WTC11 (cell line): ENCODE data around the gene ZSCAN21. TPM values are rescaled to one million over a fixed set of nuclear protein-coding genes. Genes with fewer than 3 reads are reported as not detected.

Source experiments
- ATF1 ChIP-seq: sonication (generic); formaldehyde crosslinking; IDR thresholded peaks from 2 replicates; pipeline ENCODE4 v1.8.1; 2023; ENCODE audit warnings: mild to moderate bottlenecking, moderate library complexity, missing genetic modification reagents
- CBFB ChIP-seq: sonication (generic); formaldehyde crosslinking; IDR thresholded peaks from 2 replicates; pipeline ENCODE4 v1.8.1; 2022; ENCODE audit warnings: mild to moderate bottlenecking, low read depth, missing genetic modification reagents
- CREM ChIP-seq: sonication (generic); formaldehyde crosslinking; IDR thresholded peaks from 2 replicates; pipeline ENCODE4 v1.8.1; 2022; ENCODE audit warnings: mild to moderate bottlenecking, missing genetic modification reagents, moderate library complexity
- EMX1 ChIP-seq: fragments of 250-450 bp; sonication (Bioruptor Pico); IDR thresholded peaks from 2 replicates; pipeline ENCODE4 v1.8.0; 2021; ENCODE audit warnings: mild to moderate bottlenecking
- ETV6 ChIP-seq: sonication (generic); formaldehyde crosslinking; IDR thresholded peaks from 2 replicates; pipeline ENCODE4 v1.8.1; 2022; ENCODE audit warnings: mild to moderate bottlenecking, missing genetic modification reagents
- FOXP1 ChIP-seq: sonication (generic); formaldehyde crosslinking; IDR thresholded peaks from 2 replicates; pipeline ENCODE4 v1.8.0; 2022; ENCODE audit warnings: missing genetic modification reagents, mild to moderate bottlenecking, moderate library complexity, borderline replicate concordance
- GRHL2 ChIP-seq: fragments of 250-450 bp; sonication (Bioruptor Pico); IDR thresholded peaks from 2 replicates; pipeline ENCODE4 v1.8.0; 2022; ENCODE audit warnings: mild to moderate bottlenecking, moderate library complexity; ENCODE audit not compliant: insufficient replicate concordance, severe bottlenecking
- GTF2I ChIP-seq: fragments of 250-450 bp; sonication (Bioruptor Pico); conservative IDR thresholded peaks from 2 replicates; pipeline ENCODE4 v1.4.0; 2021; ENCODE audit warnings: mild to moderate bottlenecking
- MXD4 ChIP-seq: fragments of 250-450 bp; sonication (Bioruptor Pico); IDR thresholded peaks from 2 replicates; pipeline ENCODE4 v1.8.0; 2021; ENCODE audit warnings: mild to moderate bottlenecking, moderate library complexity, borderline replicate concordance
- MYBL2 ChIP-seq: sonication (generic); formaldehyde crosslinking; IDR thresholded peaks from 2 replicates; pipeline ENCODE4 v1.8.1; 2023; ENCODE audit warnings: mild to moderate bottlenecking, moderate library complexity, missing genetic modification reagents
- TEAD1 ChIP-seq: sonication (generic); formaldehyde crosslinking; IDR thresholded peaks from 2 replicates; pipeline ENCODE4 v1.8.0; 2022; ENCODE audit warnings: mild to moderate bottlenecking, missing genetic modification reagents
- TEAD4 ChIP-seq: sonication (generic); formaldehyde crosslinking; IDR thresholded peaks from 2 replicates; pipeline ENCODE4 v1.8.0; 2022; ENCODE audit warnings: mild to moderate bottlenecking, missing genetic modification reagents
- TP53 ChIP-seq: sonication (generic); formaldehyde crosslinking; IDR thresholded peaks from 2 replicates; pipeline ENCODE4 v1.8.1; 2023; ENCODE audit warnings: mild to moderate bottlenecking, missing genetic modification reagents
- ZNF121 ChIP-seq: sonication (generic); formaldehyde crosslinking; IDR thresholded peaks from 2 replicates; pipeline ENCODE4 v1.8.0; 2023; ENCODE audit warnings: missing genetic modification reagents
- ZNF317 ChIP-seq: sonication (generic); formaldehyde crosslinking; IDR thresholded peaks from 2 replicates; pipeline ENCODE4 v1.8.1; 2023; ENCODE audit warnings: low read depth, mild to moderate bottlenecking, moderate library complexity, missing genetic modification reagents, borderline replicate concordance
- ZNF396 ChIP-seq: fragments of 250-450 bp; sonication (Bioruptor Pico); IDR thresholded peaks from 2 replicates; pipeline ENCODE4 v1.8.0; 2021; ENCODE audit warnings: mild to moderate bottlenecking, moderate library complexity, borderline replicate concordance
- ZNF423 ChIP-seq: fragments of 250-450 bp; sonication (Bioruptor Pico); IDR thresholded peaks from 2 replicates; pipeline ENCODE4 v2.1.2; 2022; ENCODE audit warnings: mild to moderate bottlenecking, moderate library complexity
- total RNA-seq: library from RNA; stranded (reverse); gene quantifications from 3 replicates; pipeline ENCODE4 v1.2.3, GENCODE V29; 2021
- TF ChIP-seq, protein P1 (sequence below): fragments of 250-450 bp; sonication (Bioruptor Pico); conservative IDR thresholded peaks from 2 replicates; pipeline ENCODE4 v1.9.0; 2021; ENCODE audit warnings: mild to moderate bottlenecking
- TF ChIP-seq, protein P2 (sequence below): sonication (generic); formaldehyde crosslinking; IDR thresholded peaks from 2 replicates; pipeline ENCODE4 v1.8.1; 2023; ENCODE audit warnings: mild to moderate bottlenecking, missing genetic modification reagents
- TF ChIP-seq, protein P3 (sequence below): fragments of 250-450 bp; sonication (Bioruptor Pico); IDR thresholded peaks from 2 replicates; pipeline ENCODE4 v1.9.0; 2021; ENCODE audit warnings: mild to moderate bottlenecking
- TF ChIP-seq, protein P4 (sequence below): sonication (generic); formaldehyde crosslinking; IDR thresholded peaks from 2 replicates; pipeline ENCODE4 v1.8.1; 2022; ENCODE audit warnings: low read depth, mild to moderate bottlenecking, moderate library complexity, missing genetic modification reagents, borderline replicate concordance
- TF ChIP-seq, protein P5 (sequence below): sonication (generic); formaldehyde crosslinking; IDR thresholded peaks from 2 replicates; pipeline ENCODE4 v1.8.0; 2022; ENCODE audit warnings: mild to moderate bottlenecking, missing genetic modification reagents
- TF ChIP-seq, protein P6 (sequence below): sonication (generic); formaldehyde crosslinking; IDR thresholded peaks from 2 replicates; pipeline ENCODE4 v1.8.0; 2022; ENCODE audit warnings: mild to moderate bottlenecking, missing genetic modification reagents
- TF ChIP-seq, protein P7 (sequence below): sonication (generic); formaldehyde crosslinking; IDR thresholded peaks from 2 replicates; pipeline ENCODE4 v1.8.1; 2022; ENCODE audit warnings: mild to moderate bottlenecking, moderate library complexity, missing genetic modification reagents
- TF ChIP-seq, protein P8 (sequence below): sonication (generic); formaldehyde crosslinking; IDR thresholded peaks from 2 replicates; pipeline ENCODE4 v1.8.1; 2022; ENCODE audit warnings: mild to moderate bottlenecking, missing genetic modification reagents, moderate library complexity, borderline replicate concordance
- TF ChIP-seq, protein P9 (sequence below): sonication (generic); formaldehyde crosslinking; IDR thresholded peaks from 2 replicates; pipeline ENCODE4 v1.8.0; 2023; ENCODE audit warnings: missing genetic modification reagents

The ZSCAN21 gene
- total RNA-seq, 1 experiment from 2014 or later, result 25.5 TPM

DNA sequence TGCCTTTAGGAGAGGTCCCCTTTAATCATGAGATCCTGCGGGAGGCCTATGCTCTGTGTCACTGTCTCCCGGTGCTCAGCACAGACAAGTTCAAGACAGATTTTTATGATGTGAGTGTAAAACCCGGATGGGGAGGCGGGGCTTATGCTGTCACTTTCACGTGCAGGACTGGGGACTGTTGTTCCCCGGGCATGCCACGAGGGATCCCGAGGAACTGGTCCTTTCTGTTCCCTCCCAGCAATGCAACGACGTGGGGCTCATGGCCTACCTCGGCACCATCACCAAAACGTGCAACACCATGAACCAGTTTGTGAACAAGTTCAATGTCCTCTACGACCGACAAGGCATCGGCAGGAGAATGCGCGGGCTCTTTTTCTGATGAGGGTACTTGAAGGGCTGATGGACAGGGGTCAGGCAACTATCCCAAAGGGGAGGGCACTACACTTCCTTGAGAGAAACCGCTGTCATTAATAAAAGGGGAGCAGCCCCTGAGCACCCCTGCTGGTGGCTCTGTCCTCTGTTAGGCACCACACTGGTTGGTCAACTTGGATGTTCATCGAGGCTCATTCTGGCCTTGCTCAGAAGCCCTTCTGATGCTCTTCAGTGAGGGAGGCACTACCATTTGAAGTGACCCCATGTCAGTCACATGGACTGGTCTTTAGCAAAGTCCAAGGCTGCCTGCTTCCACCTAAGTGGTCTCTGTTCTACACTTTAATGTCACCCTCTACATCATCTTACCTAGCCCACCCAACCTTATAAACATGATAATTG is 42.0 kb downstream of the ZSCAN21 start (continued):
- TF ChIP-seq GTF2I (CRISPR knock-in tag) (no peak), TEAD1 (CRISPR knock-in tag) (no peak), ZNF396 (no peak), CREM (no peak), MYBL2 (CRISPR knock-in tag) (no peak), ATF1 (CRISPR knock-in tag) (no peak), FOXP1 (CRISPR knock-in tag) (no peak), MXD4 (CRISPR knock-in tag) (no peak), TP53 (no peak), CBFB (no peak), ZNF121 (CRISPR knock-in tag) (no peak), TEAD4 (CRISPR knock-in tag) (no peak), ZNF423 (CRISPR knock-in tag) (no peak), ETV6 (no peak), ZNF317 (CRISPR knock-in tag) (no peak), EMX1 (CRISPR knock-in tag) (peak; percentile 94), GRHL2 (CRISPR knock-in tag) (no peak)
- TF ChIP-seq, protein P1, sequence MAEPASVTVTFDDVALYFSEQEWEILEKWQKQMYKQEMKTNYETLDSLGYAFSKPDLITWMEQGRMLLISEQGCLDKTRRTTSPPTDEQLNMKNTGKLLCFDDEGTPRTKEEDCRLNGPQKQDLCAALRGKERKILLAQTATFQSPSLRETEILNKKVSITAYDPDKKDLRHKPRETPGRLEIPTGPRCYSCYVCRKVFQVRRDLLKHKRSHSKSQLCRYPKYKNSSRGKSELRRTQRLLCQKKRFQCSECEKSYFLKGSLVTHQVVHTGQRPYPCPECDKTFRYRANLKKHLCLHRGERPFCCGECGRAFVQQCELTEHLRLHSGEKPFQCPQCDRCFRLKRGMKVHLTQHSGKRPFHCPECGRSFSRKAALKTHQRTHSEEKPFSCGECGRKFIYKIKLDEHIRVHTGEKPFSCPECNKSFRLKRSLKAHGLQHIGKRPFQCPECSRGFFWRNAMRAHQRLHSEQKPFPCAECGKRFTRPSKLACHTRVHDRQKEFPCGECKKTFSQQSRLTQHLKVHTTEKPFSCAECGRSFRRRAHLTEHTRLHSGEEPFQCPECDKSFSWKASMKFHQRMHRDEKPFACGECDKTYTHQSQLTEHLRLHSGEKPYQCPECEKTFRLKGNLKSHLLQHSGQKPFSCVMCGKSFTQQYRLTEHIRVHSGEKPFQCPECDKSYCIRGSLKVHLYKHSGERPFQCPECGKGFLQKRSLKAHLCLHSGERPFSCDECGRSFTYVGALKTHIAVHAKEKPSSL (CRISPR knock-in tag), result peak; percentile 91
- TF ChIP-seq, protein P2, sequence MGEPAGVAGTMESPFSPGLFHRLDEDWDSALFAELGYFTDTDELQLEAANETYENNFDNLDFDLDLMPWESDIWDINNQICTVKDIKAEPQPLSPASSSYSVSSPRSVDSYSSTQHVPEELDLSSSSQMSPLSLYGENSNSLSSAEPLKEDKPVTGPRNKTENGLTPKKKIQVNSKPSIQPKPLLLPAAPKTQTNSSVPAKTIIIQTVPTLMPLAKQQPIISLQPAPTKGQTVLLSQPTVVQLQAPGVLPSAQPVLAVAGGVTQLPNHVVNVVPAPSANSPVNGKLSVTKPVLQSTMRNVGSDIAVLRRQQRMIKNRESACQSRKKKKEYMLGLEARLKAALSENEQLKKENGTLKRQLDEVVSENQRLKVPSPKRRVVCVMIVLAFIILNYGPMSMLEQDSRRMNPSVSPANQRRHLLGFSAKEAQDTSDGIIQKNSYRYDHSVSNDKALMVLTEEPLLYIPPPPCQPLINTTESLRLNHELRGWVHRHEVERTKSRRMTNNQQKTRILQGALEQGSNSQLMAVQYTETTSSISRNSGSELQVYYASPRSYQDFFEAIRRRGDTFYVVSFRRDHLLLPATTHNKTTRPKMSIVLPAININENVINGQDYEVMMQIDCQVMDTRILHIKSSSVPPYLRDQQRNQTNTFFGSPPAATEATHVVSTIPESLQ, result no peak
- TF ChIP-seq, protein P3, sequence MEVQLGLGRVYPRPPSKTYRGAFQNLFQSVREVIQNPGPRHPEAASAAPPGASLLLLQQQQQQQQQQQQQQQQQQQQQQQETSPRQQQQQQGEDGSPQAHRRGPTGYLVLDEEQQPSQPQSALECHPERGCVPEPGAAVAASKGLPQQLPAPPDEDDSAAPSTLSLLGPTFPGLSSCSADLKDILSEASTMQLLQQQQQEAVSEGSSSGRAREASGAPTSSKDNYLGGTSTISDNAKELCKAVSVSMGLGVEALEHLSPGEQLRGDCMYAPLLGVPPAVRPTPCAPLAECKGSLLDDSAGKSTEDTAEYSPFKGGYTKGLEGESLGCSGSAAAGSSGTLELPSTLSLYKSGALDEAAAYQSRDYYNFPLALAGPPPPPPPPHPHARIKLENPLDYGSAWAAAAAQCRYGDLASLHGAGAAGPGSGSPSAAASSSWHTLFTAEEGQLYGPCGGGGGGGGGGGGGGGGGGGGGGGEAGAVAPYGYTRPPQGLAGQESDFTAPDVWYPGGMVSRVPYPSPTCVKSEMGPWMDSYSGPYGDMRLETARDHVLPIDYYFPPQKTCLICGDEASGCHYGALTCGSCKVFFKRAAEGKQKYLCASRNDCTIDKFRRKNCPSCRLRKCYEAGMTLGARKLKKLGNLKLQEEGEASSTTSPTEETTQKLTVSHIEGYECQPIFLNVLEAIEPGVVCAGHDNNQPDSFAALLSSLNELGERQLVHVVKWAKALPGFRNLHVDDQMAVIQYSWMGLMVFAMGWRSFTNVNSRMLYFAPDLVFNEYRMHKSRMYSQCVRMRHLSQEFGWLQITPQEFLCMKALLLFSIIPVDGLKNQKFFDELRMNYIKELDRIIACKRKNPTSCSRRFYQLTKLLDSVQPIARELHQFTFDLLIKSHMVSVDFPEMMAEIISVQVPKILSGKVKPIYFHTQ (CRISPR knock-in tag), result peak; percentile 96
- TF ChIP-seq, protein P4, sequence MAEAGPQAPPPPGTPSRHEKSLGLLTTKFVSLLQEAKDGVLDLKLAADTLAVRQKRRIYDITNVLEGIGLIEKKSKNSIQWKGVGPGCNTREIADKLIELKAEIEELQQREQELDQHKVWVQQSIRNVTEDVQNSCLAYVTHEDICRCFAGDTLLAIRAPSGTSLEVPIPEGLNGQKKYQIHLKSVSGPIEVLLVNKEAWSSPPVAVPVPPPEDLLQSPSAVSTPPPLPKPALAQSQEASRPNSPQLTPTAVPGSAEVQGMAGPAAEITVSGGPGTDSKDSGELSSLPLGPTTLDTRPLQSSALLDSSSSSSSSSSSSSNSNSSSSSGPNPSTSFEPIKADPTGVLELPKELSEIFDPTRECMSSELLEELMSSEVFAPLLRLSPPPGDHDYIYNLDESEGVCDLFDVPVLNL (CRISPR knock-in tag), result no peak
- TF ChIP-seq, protein P5, sequence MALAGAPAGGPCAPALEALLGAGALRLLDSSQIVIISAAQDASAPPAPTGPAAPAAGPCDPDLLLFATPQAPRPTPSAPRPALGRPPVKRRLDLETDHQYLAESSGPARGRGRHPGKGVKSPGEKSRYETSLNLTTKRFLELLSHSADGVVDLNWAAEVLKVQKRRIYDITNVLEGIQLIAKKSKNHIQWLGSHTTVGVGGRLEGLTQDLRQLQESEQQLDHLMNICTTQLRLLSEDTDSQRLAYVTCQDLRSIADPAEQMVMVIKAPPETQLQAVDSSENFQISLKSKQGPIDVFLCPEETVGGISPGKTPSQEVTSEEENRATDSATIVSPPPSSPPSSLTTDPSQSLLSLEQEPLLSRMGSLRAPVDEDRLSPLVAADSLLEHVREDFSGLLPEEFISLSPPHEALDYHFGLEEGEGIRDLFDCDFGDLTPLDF (CRISPR knock-in tag), result no peak
- TF ChIP-seq, protein P6, sequence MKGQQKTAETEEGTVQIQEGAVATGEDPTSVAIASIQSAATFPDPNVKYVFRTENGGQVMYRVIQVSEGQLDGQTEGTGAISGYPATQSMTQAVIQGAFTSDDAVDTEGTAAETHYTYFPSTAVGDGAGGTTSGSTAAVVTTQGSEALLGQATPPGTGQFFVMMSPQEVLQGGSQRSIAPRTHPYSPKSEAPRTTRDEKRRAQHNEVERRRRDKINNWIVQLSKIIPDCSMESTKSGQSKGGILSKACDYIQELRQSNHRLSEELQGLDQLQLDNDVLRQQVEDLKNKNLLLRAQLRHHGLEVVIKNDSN (CRISPR knock-in tag), result no peak
- TF ChIP-seq, protein P7, sequence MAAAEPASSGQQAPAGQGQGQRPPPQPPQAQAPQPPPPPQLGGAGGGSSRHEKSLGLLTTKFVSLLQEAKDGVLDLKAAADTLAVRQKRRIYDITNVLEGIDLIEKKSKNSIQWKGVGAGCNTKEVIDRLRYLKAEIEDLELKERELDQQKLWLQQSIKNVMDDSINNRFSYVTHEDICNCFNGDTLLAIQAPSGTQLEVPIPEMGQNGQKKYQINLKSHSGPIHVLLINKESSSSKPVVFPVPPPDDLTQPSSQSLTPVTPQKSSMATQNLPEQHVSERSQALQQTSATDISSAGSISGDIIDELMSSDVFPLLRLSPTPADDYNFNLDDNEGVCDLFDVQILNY (CRISPR knock-in tag), result no peak
- TF ChIP-seq, protein P8, sequence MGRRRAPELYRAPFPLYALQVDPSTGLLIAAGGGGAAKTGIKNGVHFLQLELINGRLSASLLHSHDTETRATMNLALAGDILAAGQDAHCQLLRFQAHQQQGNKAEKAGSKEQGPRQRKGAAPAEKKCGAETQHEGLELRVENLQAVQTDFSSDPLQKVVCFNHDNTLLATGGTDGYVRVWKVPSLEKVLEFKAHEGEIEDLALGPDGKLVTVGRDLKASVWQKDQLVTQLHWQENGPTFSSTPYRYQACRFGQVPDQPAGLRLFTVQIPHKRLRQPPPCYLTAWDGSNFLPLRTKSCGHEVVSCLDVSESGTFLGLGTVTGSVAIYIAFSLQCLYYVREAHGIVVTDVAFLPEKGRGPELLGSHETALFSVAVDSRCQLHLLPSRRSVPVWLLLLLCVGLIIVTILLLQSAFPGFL (CRISPR knock-in tag), result no peak
- TF ChIP-seq, protein P9, sequence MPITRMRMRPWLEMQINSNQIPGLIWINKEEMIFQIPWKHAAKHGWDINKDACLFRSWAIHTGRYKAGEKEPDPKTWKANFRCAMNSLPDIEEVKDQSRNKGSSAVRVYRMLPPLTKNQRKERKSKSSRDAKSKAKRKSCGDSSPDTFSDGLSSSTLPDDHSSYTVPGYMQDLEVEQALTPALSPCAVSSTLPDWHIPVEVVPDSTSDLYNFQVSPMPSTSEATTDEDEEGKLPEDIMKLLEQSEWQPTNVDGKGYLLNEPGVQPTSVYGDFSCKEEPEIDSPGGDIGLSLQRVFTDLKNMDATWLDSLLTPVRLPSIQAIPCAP, result no peak
